ENCODE results near the gene NDST4. TPM values are rescaled to one million over a fixed set of nuclear protein-coding genes. Genes with fewer than 3 reads are reported as not detected.
A peak's percentile ranks its signal among the peaks of the same experiment; 100 is the strongest.

Gene NDST4
- total RNA-seq, 1 experiment from 2014 or later, result not detected

DNA sequence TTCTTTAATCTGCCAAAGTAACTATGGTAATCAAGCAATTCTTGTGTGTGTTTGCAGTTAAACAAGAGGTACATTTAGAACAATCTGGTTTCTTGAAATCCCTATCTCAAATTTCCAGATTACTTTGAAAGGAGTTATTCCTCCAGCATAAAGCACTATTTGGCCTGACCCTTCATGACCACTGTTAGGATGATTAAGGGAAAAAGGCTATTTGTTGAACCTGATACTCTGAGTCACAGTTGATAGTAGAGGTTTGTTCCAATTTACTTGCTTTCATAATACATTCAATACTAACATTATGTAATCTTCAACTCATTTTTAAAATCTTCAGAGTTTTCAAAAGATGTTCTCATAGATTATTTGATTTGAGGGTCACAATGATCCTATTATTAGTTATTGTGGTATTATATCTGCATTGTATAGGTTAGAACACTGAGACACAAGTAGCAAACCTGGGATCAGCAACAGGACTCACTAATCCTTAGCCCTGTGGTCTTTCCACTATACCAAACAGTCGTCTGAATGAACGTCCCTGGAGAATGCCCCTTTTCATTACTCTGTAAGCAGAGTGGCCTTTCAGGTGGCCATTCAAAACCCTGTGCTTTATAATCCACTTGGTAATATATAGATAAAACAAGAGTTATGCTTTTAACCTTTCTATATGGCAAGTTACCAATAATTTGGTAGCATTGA lies 8.1 kb upstream of the NDST4 start (continued):
- TF ChIP-seq, protein P1, sequence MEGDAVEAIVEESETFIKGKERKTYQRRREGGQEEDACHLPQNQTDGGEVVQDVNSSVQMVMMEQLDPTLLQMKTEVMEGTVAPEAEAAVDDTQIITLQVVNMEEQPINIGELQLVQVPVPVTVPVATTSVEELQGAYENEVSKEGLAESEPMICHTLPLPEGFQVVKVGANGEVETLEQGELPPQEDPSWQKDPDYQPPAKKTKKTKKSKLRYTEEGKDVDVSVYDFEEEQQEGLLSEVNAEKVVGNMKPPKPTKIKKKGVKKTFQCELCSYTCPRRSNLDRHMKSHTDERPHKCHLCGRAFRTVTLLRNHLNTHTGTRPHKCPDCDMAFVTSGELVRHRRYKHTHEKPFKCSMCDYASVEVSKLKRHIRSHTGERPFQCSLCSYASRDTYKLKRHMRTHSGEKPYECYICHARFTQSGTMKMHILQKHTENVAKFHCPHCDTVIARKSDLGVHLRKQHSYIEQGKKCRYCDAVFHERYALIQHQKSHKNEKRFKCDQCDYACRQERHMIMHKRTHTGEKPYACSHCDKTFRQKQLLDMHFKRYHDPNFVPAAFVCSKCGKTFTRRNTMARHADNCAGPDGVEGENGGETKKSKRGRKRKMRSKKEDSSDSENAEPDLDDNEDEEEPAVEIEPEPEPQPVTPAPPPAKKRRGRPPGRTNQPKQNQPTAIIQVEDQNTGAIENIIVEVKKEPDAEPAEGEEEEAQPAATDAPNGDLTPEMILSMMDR (IDR thresholded peaks at IDR 0.05 in 2 of 3, conservative IDR thresholded peaks at IDR 0.05 in 1 of 3; ENCODE audit: borderline replicate concordance in 1 of 3, insufficient read depth in 1 of 3, low read depth in 2 of 3, low read length in 2 of 3), result no peak
- no peak for TF ChIP-seq SRF (IDR thresholded peaks at IDR 0.05; ENCODE audit: low read depth)
- TF ChIP-seq SP1 (IDR thresholded peaks at IDR 0.05; ENCODE audit: low read depth), result no peak
- no peak for TF ChIP-seq JUND (IDR thresholded peaks at IDR 0.05)
- TF ChIP-seq YY1 (IDR thresholded peaks at IDR 0.05; ENCODE audit: extremely low read depth, insufficient replicate concordance, low read depth, low read length), result no peak
- no peak for TF ChIP-seq EGR1 (IDR thresholded peaks at IDR 0.05; ENCODE audit: low read depth)
- no peak for TF ChIP-seq ZFX (IDR thresholded peaks at IDR 0.05)
- TF ChIP-seq EZH2 (IDR thresholded peaks at IDR 0.05), result no peak
- TF ChIP-seq, protein P2, sequence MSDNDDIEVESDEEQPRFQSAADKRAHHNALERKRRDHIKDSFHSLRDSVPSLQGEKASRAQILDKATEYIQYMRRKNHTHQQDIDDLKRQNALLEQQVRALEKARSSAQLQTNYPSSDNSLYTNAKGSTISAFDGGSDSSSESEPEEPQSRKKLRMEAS (IDR thresholded peaks at IDR 0.05), result no peak
- no peak for TF ChIP-seq SIN3A (IDR thresholded peaks at IDR 0.05; ENCODE audit: low read depth)
- TF ChIP-seq CBX3 (IDR thresholded peaks at IDR 0.05; ENCODE audit: low read depth), result no peak

DNA sequence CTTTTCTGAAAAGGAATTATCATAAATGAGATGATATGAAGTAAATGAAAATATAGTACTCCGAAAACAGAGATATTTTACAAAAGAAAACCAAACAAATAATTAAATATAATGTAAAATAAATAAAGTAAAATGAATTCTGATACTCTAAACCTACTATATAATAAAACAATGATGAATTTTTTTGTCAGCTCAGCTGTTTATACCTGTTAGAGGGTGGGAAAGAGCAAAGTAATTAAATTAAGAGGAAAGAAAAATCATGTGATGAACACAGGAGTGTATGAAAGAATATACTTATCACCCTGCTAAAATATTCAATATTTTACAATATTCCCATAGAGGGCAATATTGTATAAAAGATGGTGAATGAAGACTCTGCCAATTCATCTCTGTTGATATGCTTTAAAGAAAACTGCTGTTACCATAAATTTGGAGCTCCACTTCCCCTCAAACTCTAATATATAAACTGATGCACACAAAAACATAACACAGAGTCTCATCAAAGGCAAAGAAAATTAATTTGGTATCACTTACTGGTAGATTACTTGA lies 6.5 kb upstream of the NDST4 start:
- Histone ChIP-seq H3K79me2 (ENCODE audit: insufficient read depth, low read length) (no peaks in the 10 kb centered on the region), H3K27me3 (ENCODE audit: insufficient read depth, low read length) (no peaks in the 10 kb centered on the region), H3K9me2 (ENCODE audit: insufficient read depth) (no peaks in the 10 kb centered on the region), H3K4me1 (ENCODE audit: control insufficient read depth in 1 of 2, insufficient read depth in 2 of 2, low read length in 2 of 2) (no peaks in the 10 kb centered on the region), H3K4me2 (ENCODE audit: low read length) (no peak overlapping the region), H2AFZ (ENCODE audit: low read depth, low read length, poor library complexity, severe bottlenecking) (no peak overlapping the region), H3K36me3 (ENCODE audit: control insufficient read depth in 1 of 2, insufficient read depth in 2 of 2, low read length in 2 of 2) (no peaks in the 10 kb centered on the region), H3K9ac (ENCODE audit: low read length) (no peak overlapping the region), H3K4me3 (replicated peaks in 1 of 2; ENCODE audit: low read depth in 1 of 2, low read length in 2 of 2) (no peak overlapping the region), H4K20me1 (ENCODE audit: insufficient read depth) (no peaks in the 10 kb centered on the region), H3K27ac (ENCODE audit: low read depth, low read length) (no peak overlapping the region), H3K9me3 (ENCODE audit: control insufficient read depth in 1 of 2, insufficient read depth in 1 of 2, low read depth in 1 of 2, low read length in 2 of 2) (no peaks in the 10 kb centered on the region)
- RAD21 ChIA-PET (ENCODE audit: low non-redundant PET in 1 of 2, low total read pairs in 2 of 2, uncharacterized antibody in 2 of 2, unreplicated experiment in 2 of 2), result no interaction called here
- no peak for ATAC-seq
- no TSS peak for BruUV-seq (replicated peaks)
- intact Hi-C loops (cut with micrococcal nuclease), result no loop called here
- no peak for DNase-seq (ENCODE audit: low read depth, low spot score)
- CTCF ChIA-PET, result interaction anchor here (1.4 kb wide), 1 partner anchor 732 kb away, joined by 8 read pairs; no protein-coding TSS in a partner anchor
- POLR2A ChIA-PET, result no interaction called here
- TF ChIP-seq ELF1 (IDR thresholded peaks at IDR 0.05; ENCODE audit: borderline replicate concordance, low read depth), result no peak
- TF ChIP-seq SIN3A (IDR thresholded peaks at IDR 0.05; ENCODE audit: low read depth), result no peak
- no peak for TF ChIP-seq POLR2AphosphoS5 (IDR thresholded peaks at IDR 0.05; ENCODE audit: low read depth, low read length)
- peak; percentile 49 for TF ChIP-seq RAD21 (IDR thresholded peaks at IDR 0.05; ENCODE audit: low read depth)
- TF ChIP-seq, protein P3, sequence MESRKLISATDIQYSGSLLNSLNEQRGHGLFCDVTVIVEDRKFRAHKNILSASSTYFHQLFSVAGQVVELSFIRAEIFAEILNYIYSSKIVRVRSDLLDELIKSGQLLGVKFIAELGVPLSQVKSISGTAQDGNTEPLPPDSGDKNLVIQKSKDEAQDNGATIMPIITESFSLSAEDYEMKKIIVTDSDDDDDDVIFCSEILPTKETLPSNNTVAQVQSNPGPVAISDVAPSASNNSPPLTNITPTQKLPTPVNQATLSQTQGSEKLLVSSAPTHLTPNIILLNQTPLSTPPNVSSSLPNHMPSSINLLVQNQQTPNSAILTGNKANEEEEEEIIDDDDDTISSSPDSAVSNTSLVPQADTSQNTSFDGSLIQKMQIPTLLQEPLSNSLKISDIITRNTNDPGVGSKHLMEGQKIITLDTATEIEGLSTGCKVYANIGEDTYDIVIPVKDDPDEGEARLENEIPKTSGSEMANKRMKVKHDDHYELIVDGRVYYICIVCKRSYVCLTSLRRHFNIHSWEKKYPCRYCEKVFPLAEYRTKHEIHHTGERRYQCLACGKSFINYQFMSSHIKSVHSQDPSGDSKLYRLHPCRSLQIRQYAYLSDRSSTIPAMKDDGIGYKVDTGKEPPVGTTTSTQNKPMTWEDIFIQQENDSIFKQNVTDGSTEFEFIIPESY (IDR thresholded peaks at IDR 0.05; ENCODE audit: extremely low read depth, insufficient replicate concordance, low read length), result no peak
- TF ChIP-seq ZFX (IDR thresholded peaks at IDR 0.05), result no peak
- no peak for TF ChIP-seq SRF (IDR thresholded peaks at IDR 0.05; ENCODE audit: low read depth)
- TF ChIP-seq FOSL1 (IDR thresholded peaks at IDR 0.05; ENCODE audit: low read depth), result no peak

Data from HCT116 (cell line).